SK-MEL-5 (cell line): ENCODE results near the gene ECHS1. TPM values are rescaled to one million over a fixed set of nuclear protein-coding genes. Genes with fewer than 3 reads are reported as not detected.

ENCODE experiments used
- DNase-seq: peaks from one replicate; pipeline ENCODE4 v3.0.0-alpha.2; 2016; ENCODE audit warnings: low read depth, low spot score
- in situ Hi-C: cut with HindIII; loops from 2 replicates; pipeline ENCODE4 v1.10.0; 2016; ENCODE audit warnings: low sequenced_read_pairs, high pct_unique_total_duplicates, low pct_unique_long_range_greater_than_20kb
- total RNA-seq: library from RNA; depleted of rRNA; stranded (reverse); fragments of >200 nt; shearing (Covaris generic); gene quantifications from 2 replicates; pipeline ENCODE4 v1.2.3, GENCODE V29; 2014

The ECHS1 gene
- total RNA-seq, 1 experiment from 2014 or later, result 90.4 TPM

- no peak for DNase-seq
- in situ Hi-C loops, result no loop called here
Observed at GRCh38 chr10:133337370-133337725, 35.8 kb downstream of the ECHS1 start.

- peak; percentile 24 for DNase-seq
- in situ Hi-C loops, result no loop called here
Observed at GRCh38 chr10:133336577-133337369, 36.4 kb downstream of the ECHS1 start, which contains the start of gene CALY. Gene CALY (minus strand): TSS chr10:133336896. CDS start chr10:133328989, 7,907 bp downstream.

GRCh38 chr10:133336118-133336576, 37.0 kb downstream of the ECHS1 start:
- DNase-seq, result no peak
- in situ Hi-C loops, result no loop called here

GRCh38 chr10:133335246-133336117, 37.7 kb downstream of the ECHS1 start:
- in situ Hi-C loops, result no loop called here
- DNase-seq, result peak; percentile 43

GRCh38 chr10:133334503-133335245, 38.5 kb downstream of the ECHS1 start:
- in situ Hi-C loops, result no loop called here
- no peak for DNase-seq

GRCh38 chr10:133332936-133333699, 40.0 kb downstream of the ECHS1 start:
- no peak for DNase-seq
- in situ Hi-C loops, result no loop called here

- DNase-seq, result peak; percentile 80
- in situ Hi-C loops, result no loop called here
Observed at GRCh38 chr10:133329491-133330202, 43.5 kb downstream of the ECHS1 start.

GRCh38 chr10:133328358-133329343, 44.5 kb downstream of the ECHS1 start:
- no peak for DNase-seq
- in situ Hi-C loops, result no loop called here

- in situ Hi-C loops, result no loop called here
- no peak for DNase-seq
Observed at GRCh38 chr10:133327651-133328357, 45.4 kb downstream of the ECHS1 start.

GRCh38 chr10:133326745-133327650, 46.2 kb downstream of the ECHS1 start:
- DNase-seq, result no peak
- in situ Hi-C loops, result no loop called here

GRCh38 chr10:133326223-133326551, 47.0 kb downstream of the ECHS1 start:
- in situ Hi-C loops, result no loop called here
- DNase-seq, result no peak

GRCh38 chr10:133325440-133326222, 47.5 kb downstream of the ECHS1 start:
- DNase-seq, result no peak
- in situ Hi-C loops, result no loop called here

- in situ Hi-C loops, result no loop called here
Observed at GRCh38 chr10:133324857-133325260, 48.3 kb downstream of the ECHS1 start.

More at GRCh38 chr10:133324857-133325260, 48.3 kb downstream of the ECHS1 start:
- DNase-seq, result no peak
